Small intestine (tissue), 7 donors: Measurements from ENCODE around the gene TSEN15. TPM values are rescaled to one million over a fixed set of nuclear protein-coding genes. Genes with fewer than 3 reads are reported as not detected.
"Not testable (repeated sequence)": the region's sequence is repeated elsewhere in the genome, so short reads cannot be mapped to it uniquely, and the experiment has no call there.

Experiments
- DNase-seq, 2 donors: peaks; one replicate each; pipeline versions ENCODE4 v3.0.0 to v3.0.0-alpha.2; 2013
- FAIRE-seq: peaks from 2 replicates; lab custom pipeline; 2012; peaks lifted over from hg19 to GRCh38; lab: Jason Lieb, UNC
- H3K27ac ChIP-seq, 3 donors: one replicate each; pipeline ENCODE4 v1.5.1; 2013; ENCODE audit warnings: low read length in 2 of 3, mild to moderate bottlenecking in 2 of 3, control low read depth in 1 of 3, inconsistent platforms in 1 of 3, low read depth in 1 of 3, moderate library complexity in 1 of 3
- H3K27me3 ChIP-seq, 3 donors: one replicate each; pipeline ENCODE4 v1.6.1; 2013; ENCODE audit warnings: low read length in 3 of 3, inconsistent platforms in 1 of 3; ENCODE audit not compliant: control insufficient read depth in 3 of 3, insufficient read depth in 3 of 3
- H3K36me3 ChIP-seq, 3 donors: one replicate each; pipeline ENCODE4 v1.6.1; 2013; ENCODE audit warnings: low read length in 3 of 3, inconsistent platforms in 1 of 3, low read depth in 1 of 3, mild to moderate bottlenecking in 1 of 3, moderate library complexity in 1 of 3; ENCODE audit not compliant: control insufficient read depth in 3 of 3, insufficient read depth in 2 of 3
- H3K4me1 ChIP-seq, 3 donors: one replicate each; pipeline ENCODE4 v1.6.1; 2013; ENCODE audit warnings: low read length in 2 of 3, inconsistent platforms in 1 of 3, low read depth in 1 of 3, mild to moderate bottlenecking in 1 of 3, moderate library complexity in 1 of 3; ENCODE audit not compliant: control insufficient read depth in 3 of 3, insufficient read depth in 2 of 3
- H3K4me3 ChIP-seq, 3 donors: one replicate each; pipeline ENCODE4 v1.5.1; 2013; ENCODE audit warnings: low read length in 3 of 3, control low read depth in 1 of 3, inconsistent platforms in 1 of 3, low read depth in 1 of 3, mild to moderate bottlenecking in 1 of 3, moderate library complexity in 1 of 3
- H3K9me3 ChIP-seq, 2 donors: one replicate each; pipeline ENCODE4 v1.6.1; 2013; ENCODE audit warnings: low read depth in 1 of 2, low read length in 1 of 2; ENCODE audit not compliant: control insufficient read depth in 2 of 2, insufficient read depth in 1 of 2
- WGBS, 3 donors: extraction: QIAGEN DNeasy Blood & Tissue Kit; methylation state at CpG; one replicate each; pipeline ENCODE4 v1.1.7; 2013; 5-methylcytosine and 5-hydroxymethylcytosine counted together
- polyA plus RNA-seq, 4 donors: library from polyadenylated mRNA; stranded (reverse) in 3 of 4; unstranded in 1 of 4; fragments of 200-250 nt in 3 of 4; fragments of 120-200 nt in 1 of 4; gene quantifications; one replicate each; pipeline versions ENCODE4 v1.2.1 to v1.2.3, GENCODE V29; 2013
- donor health status: healthy with polysubstance abuse.
- donor health status: control.
- donor health status: control.
- donor health status: Bipolar disorder and iron deficiency.
- donor health status: healthy.

Gene TSEN15
- polyA plus RNA-seq, 4 donors = 7.6 to 25.3 (median 15.4) TPM

- DNase-seq (no peak), FAIRE-seq (no peak)
- 82 to 94% (median 92%) methylated on average over 5 of the region's 5 CpGs for WGBS, 3 donors
- no peak overlapping the region for H3K4me3 ChIP-seq
- no peaks in the 10 kb centered on the region for H3K4me1 ChIP-seq
- no peaks in the 10 kb centered on the region for H3K27me3 ChIP-seq
- no peaks in the 10 kb centered on the region for H3K36me3 ChIP-seq
- H3K27ac ChIP-seq = no peak overlapping the region
- H3K9me3 ChIP-seq = no peaks in the 10 kb centered on the region
Measured at GRCh38 chr1:184082541-184083415, 31.2 kb downstream of the TSEN15 start.

DNA sequence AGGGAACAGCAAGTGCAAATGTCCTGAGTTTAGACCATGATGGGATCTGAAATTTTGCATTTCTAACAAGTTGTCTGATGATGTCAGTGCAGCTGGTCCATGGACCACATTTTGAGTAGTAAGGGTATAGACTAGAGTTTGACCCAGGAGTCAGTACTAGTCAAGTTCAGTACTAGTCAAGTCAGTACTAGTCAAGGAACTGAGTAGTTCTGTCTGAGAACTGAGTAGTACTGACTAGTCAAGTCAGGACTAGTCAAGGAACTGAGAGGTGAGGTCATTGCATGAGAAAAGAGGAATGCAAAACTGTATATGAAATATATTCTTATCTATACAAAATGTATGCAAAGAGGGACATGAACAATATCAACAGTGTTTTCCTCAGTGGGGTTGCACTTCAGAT, 34.1 kb downstream of the TSEN15 start:
- Histone ChIP-seq H3K27me3 (no peaks in the 10 kb centered on the region), H3K4me3 (no peak overlapping the region), H3K9me3 (no peaks in the 10 kb centered on the region), H3K27ac (no peak overlapping the region), H3K36me3 (no peaks in the 10 kb centered on the region), H3K4me1 (no peaks in the 10 kb centered on the region)
- no peak for FAIRE-seq
- no peak for DNase-seq

GRCh38 chr1:184088037-184088436, 36.5 kb downstream of the TSEN15 start:
- no peaks in the 10 kb centered on the region for H3K36me3 ChIP-seq
- DNase-seq (no peak), FAIRE-seq (no peak)
- WGBS, 3 donors = 78 to 88% (median 79%) methylated on average over 8 of the region's 8 CpGs
- no peaks in the 10 kb centered on the region for H3K9me3 ChIP-seq
- no peak overlapping the region for H3K4me3 ChIP-seq
- H3K27ac ChIP-seq = no peak overlapping the region
- no peaks in the 10 kb centered on the region for H3K27me3 ChIP-seq
- no peaks in the 10 kb centered on the region for H3K4me1 ChIP-seq

GRCh38 chr1:184093071-184093470, 41.5 kb downstream of the TSEN15 start:
- 91 to 100% (median 93%) methylated on average over 2 of the region's 2 CpGs for WGBS, 3 donors
- no peaks in the 10 kb centered on the region for H3K36me3 ChIP-seq

GRCh38 chr1:184096005-184096404, 44.5 kb downstream of the TSEN15 start:
- H3K27me3 ChIP-seq = no peaks in the 10 kb centered on the region
- 94 to 98% (median 96%) methylated on average over 1 of the region's 1 CpG for WGBS, 3 donors
- no peak for FAIRE-seq

More at GRCh38 chr1:184093071-184093470, 41.5 kb downstream of the TSEN15 start:
- Histone ChIP-seq H3K27me3 (no peaks in the 10 kb centered on the region), H3K9me3 (no peaks in the 10 kb centered on the region), H3K4me1 (no peaks in the 10 kb centered on the region), H3K4me3 (no peak overlapping the region), H3K27ac (no peak overlapping the region)
- DNase-seq (no peak), FAIRE-seq (no peak)

DNA sequence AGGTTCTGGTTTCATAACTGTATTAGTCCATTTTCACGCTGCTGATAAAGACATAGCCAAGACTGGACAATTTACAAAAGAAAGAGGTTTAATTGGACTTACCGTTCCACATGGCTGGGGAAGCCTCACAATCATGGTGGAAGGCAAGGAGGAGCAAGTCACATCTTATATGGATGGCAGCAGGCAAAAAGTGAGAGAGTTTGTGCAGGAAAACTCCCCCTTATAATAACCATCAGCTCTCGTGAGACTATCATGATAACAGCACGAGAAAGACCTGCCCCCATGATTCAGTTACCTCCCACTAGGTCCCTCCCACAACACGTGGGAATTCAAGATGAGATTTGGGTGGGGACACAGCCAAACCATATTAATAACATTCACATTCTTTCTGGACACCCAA, 45.0 kb downstream of the TSEN15 start:
- not testable (repeated sequence) for H3K4me3 ChIP-seq, DNase-seq, H3K36me3 ChIP-seq, H3K4me1 ChIP-seq, FAIRE-seq, H3K27ac ChIP-seq, H3K27me3 ChIP-seq, H3K9me3 ChIP-seq
- WGBS, 3 donors = 86 to 91% (median 89%) methylated on average over 5 of the region's 5 CpGs

More at GRCh38 chr1:184096005-184096404, 44.5 kb downstream of the TSEN15 start:
- Histone ChIP-seq H3K9me3 (no peaks in the 10 kb centered on the region), H3K4me1 (no peaks in the 10 kb centered on the region), H3K27ac (no peak overlapping the region), H3K36me3 (no peaks in the 10 kb centered on the region), H3K4me3 (no peak overlapping the region)
- no peak for DNase-seq

GRCh38 chr1:184101141-184101540, 49.6 kb downstream of the TSEN15 start:
- FAIRE-seq (no peak), DNase-seq (no peak)
- Histone ChIP-seq H3K9me3 (no peaks in the 10 kb centered on the region), H3K36me3 (no peaks in the 10 kb centered on the region), H3K4me3 (no peak overlapping the region), H3K27me3 (no peaks in the 10 kb centered on the region), H3K27ac (no peak overlapping the region), H3K4me1 (no peaks in the 10 kb centered on the region)

DNA sequence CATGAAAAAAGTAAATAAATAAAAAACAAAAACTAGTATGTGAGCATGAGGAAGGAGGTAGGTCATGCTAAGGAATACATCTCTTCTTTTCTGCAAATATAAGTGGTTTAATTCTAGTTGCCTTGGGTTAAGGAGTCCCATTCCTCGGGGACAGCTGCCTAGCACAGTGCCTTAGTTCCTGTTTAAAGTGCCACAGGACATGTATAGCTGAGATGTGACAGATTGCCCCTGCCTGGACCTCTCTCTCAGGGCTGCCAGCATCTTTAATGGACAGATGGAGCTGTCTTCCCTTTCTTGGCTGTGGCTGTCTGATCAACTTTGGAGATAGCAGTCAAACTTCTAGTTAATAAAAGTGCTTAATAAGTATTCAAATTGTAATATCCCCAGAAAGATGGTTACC, 50.0 kb downstream of the TSEN15 start:
- no peaks in the 10 kb centered on the region for H3K36me3 ChIP-seq
- H3K4me3 ChIP-seq = no peak overlapping the region
- no peak overlapping the region for H3K27ac ChIP-seq
- H3K27me3 ChIP-seq = no peaks in the 10 kb centered on the region
- DNase-seq (no peak), FAIRE-seq (no peak)
- 70 to 86% (median 70%) methylated on average over 1 of the region's 1 CpG for WGBS, 3 donors
- no peaks in the 10 kb centered on the region for H3K9me3 ChIP-seq
- H3K4me1 ChIP-seq = no peaks in the 10 kb centered on the region
